NCI-H226 (cell line): ENCODE data around the gene GARRE1.

ENCODE experiments used
- DNase-seq: peaks from one replicate; pipeline ENCODE4 v3.0.0-alpha.2; 2015

GARRE1 gene

DNA sequence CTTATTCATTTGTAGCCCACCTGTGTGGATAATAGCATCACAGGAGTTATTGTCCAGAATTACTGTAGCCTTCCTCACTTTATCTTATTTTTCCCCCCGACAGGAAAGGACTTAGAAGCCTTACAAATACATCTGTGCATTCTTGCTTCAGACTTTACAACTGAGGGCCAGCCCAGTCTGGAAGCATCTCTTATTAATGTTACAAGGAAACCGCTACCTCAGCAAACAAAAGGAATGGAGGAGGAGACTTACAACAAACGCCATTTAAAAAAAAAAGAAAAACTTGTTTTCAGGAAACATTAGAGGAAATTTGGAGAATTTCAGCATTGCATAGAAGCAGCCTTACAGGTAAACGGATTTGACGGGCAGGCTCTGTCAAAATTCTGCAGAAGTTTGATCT lies 45.2 kb downstream of the GARRE1 start:
- no peak for DNase-seq

DNA sequence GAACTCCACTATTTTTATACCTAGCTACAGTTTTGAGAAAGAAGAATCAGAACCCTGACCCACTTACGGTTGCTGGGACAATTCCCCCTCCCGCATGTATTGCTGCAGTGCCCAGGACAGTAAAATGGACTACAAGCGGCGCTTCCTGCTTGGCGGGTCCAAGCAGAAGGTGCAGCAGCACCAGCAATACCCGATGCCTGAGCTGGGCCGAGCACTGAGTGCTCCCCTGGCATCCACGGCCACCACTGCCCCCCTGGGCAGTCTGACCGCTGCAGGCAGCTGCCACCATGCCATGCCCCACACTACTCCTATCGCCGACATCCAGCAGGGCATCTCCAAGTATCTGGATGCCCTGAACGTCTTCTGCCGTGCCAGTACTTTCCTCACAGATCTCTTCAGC lies 46.0 kb downstream of the GARRE1 start:
- DNase-seq = no peak

DNA sequence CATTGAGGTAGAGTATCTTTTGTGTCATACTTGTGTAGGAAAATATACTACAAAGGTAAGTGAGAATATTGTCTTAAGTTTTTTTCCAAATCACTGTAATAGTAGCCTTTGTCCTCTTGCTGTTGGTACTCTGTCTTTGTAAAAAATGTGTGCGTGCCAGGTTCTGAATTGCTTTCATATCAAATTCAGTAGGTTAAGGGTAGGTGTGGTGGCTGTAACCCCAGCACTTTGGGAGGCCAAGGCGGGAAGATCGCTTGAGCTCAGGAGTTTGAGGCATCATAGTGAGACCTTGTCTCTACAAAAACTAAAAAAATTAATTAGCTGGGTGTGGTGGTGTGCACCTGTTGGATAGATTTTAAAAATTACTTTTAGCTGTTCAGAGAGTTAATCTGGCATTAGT lies 46.6 kb downstream of the GARRE1 start:
- no peak for DNase-seq
